HEK293 (cell line): Measurements from ENCODE around the gene RBCK1.
A peak's percentile ranks its signal among the peaks of the same experiment; 100 is the strongest.

Experiments
- HOXD13 ChIP-seq: sonication (generic); formaldehyde crosslinking; IDR thresholded peaks from 2 replicates; pipeline ENCODE4 v1.8.0; 2022; ENCODE audit warnings: missing genetic modification reagents, borderline replicate concordance
- KLF10 ChIP-seq: fragments of 450-650 bp; IDR thresholded peaks from 2 replicates; pipeline ENCODE4 v1.5.1; 2018; ENCODE audit warnings: missing biosample characterization, mild to moderate bottlenecking, missing genetic modification characterization
- KLF7 ChIP-seq: fragments of 450-650 bp; formaldehyde crosslinking; IDR thresholded peaks from 2 replicates; pipeline ENCODE4 v1.5.1; 2016; ENCODE audit warnings: missing biosample characterization, missing genetic modification characterization, borderline replicate concordance
- KLF8 ChIP-seq: fragments of 450-650 bp; formaldehyde crosslinking; IDR thresholded peaks from 2 replicates; pipeline ENCODE4 v1.5.1; 2016; ENCODE audit warnings: missing biosample characterization, missing genetic modification characterization
- KLF9 ChIP-seq: fragments of 450-650 bp; formaldehyde crosslinking; IDR thresholded peaks from 2 replicates; pipeline ENCODE4 v1.5.1; 2016; ENCODE audit warnings: missing biosample characterization, missing genetic modification characterization, low read depth
- OSR2 ChIP-seq: fragments of 450-650 bp; formaldehyde crosslinking; IDR thresholded peaks from 2 replicates; pipeline ENCODE4 v1.5.1; 2016; ENCODE audit warnings: missing biosample characterization, missing genetic modification characterization
- PRDM6 ChIP-seq: fragments of 450-650 bp; formaldehyde crosslinking; IDR thresholded peaks from 2 replicates; pipeline ENCODE4 v1.5.1; 2017; ENCODE audit warnings: missing biosample characterization, missing genetic modification characterization
- REPIN1 ChIP-seq: fragments of 450-650 bp; formaldehyde crosslinking; IDR thresholded peaks from 2 replicates; pipeline ENCODE4 v1.5.1; 2017; ENCODE audit warnings: missing biosample characterization, missing genetic modification characterization, low read depth
- SP2 ChIP-seq: fragments of 450-650 bp; formaldehyde crosslinking; IDR thresholded peaks from 2 replicates; pipeline ENCODE4 v1.5.1; 2016; ENCODE audit warnings: missing biosample characterization, missing genetic modification characterization
- WT1 ChIP-seq: fragments of 450-650 bp; formaldehyde crosslinking; IDR thresholded peaks from 2 replicates; pipeline ENCODE4 v1.5.1; 2016; ENCODE audit warnings: missing biosample characterization, missing genetic modification characterization
- ZBTB17 ChIP-seq: fragments of 450-650 bp; formaldehyde crosslinking; IDR thresholded peaks from 2 replicates; pipeline ENCODE4 v1.5.1; 2016; ENCODE audit warnings: missing biosample characterization, missing genetic modification characterization
- ZBTB20 ChIP-seq: fragments of 450-650 bp; formaldehyde crosslinking; IDR thresholded peaks from 2 replicates; pipeline ENCODE4 v1.5.1; 2016; ENCODE audit warnings: missing biosample characterization, missing genetic modification characterization
- ZBTB48 ChIP-seq: fragments of 450-650 bp; formaldehyde crosslinking; IDR thresholded peaks from 2 replicates; pipeline ENCODE4 v1.5.1; 2016; ENCODE audit warnings: missing biosample characterization, missing genetic modification characterization
- ZFP3 ChIP-seq: fragments of 450-650 bp; formaldehyde crosslinking; IDR thresholded peaks from 2 replicates; pipeline ENCODE4 v1.5.1; 2016; ENCODE audit warnings: low read depth, missing biosample characterization, missing genetic modification characterization
- ZFP37 ChIP-seq: fragments of 450-650 bp; formaldehyde crosslinking; IDR thresholded peaks from 2 replicates; pipeline ENCODE4 v1.5.1; 2016; ENCODE audit warnings: missing biosample characterization, missing genetic modification characterization
- ZNF121 ChIP-seq: fragments of 450-650 bp; formaldehyde crosslinking; IDR thresholded peaks from 2 replicates; pipeline ENCODE4 v1.5.1; 2016; ENCODE audit warnings: missing biosample characterization, missing genetic modification characterization
- ZNF146 ChIP-seq: fragments of 450-650 bp; formaldehyde crosslinking; IDR thresholded peaks from 2 replicates; pipeline ENCODE4 v1.5.1; 2016; ENCODE audit warnings: missing biosample characterization, missing genetic modification characterization
- ZNF155 ChIP-seq: fragments of 450-650 bp; formaldehyde crosslinking; IDR thresholded peaks from 2 replicates; pipeline ENCODE4 v1.5.1; 2016; ENCODE audit warnings: missing biosample characterization, missing genetic modification characterization
- ZNF169 ChIP-seq: fragments of 450-650 bp; formaldehyde crosslinking; IDR thresholded peaks from 2 replicates; pipeline ENCODE4 v1.5.1; 2016; ENCODE audit warnings: missing biosample characterization, missing genetic modification characterization
- ZNF266 ChIP-seq: fragments of 450-650 bp; formaldehyde crosslinking; IDR thresholded peaks from 2 replicates; pipeline ENCODE4 v1.5.1; 2016; ENCODE audit warnings: missing biosample characterization, missing genetic modification characterization, low read depth
- ZNF311 ChIP-seq: fragments of 450-650 bp; formaldehyde crosslinking; IDR thresholded peaks from 2 replicates; pipeline ENCODE4 v1.5.1; 2017; ENCODE audit warnings: missing biosample characterization, missing genetic modification characterization, borderline replicate concordance
- ZNF354C ChIP-seq: fragments of 450-650 bp; formaldehyde crosslinking; IDR thresholded peaks from 2 replicates; pipeline ENCODE4 v1.5.1; 2016; ENCODE audit warnings: missing biosample characterization, missing genetic modification characterization, low read depth, borderline replicate concordance
- ZNF398 ChIP-seq: fragments of 450-650 bp; formaldehyde crosslinking; IDR thresholded peaks from 2 replicates; pipeline ENCODE4 v1.5.1; 2017; ENCODE audit warnings: missing biosample characterization, missing genetic modification characterization
- ZNF423 ChIP-seq: fragments of 450-650 bp; formaldehyde crosslinking; IDR thresholded peaks from 2 replicates; pipeline ENCODE4 v1.5.1; 2016; ENCODE audit warnings: missing biosample characterization, missing genetic modification characterization
- ZNF600 ChIP-seq: fragments of 450-650 bp; formaldehyde crosslinking; IDR thresholded peaks from 2 replicates; pipeline ENCODE4 v1.5.1; 2016; ENCODE audit warnings: missing biosample characterization, missing genetic modification characterization
- ZNF639 ChIP-seq: fragments of 450-650 bp; formaldehyde crosslinking; IDR thresholded peaks from 2 replicates; pipeline ENCODE4 v1.5.1; 2016; ENCODE audit warnings: missing biosample characterization, missing genetic modification characterization
- ZNF645 ChIP-seq: fragments of 450-650 bp; formaldehyde crosslinking; IDR thresholded peaks from 2 replicates; pipeline ENCODE4; 2016; ENCODE audit warnings: missing biosample characterization, missing genetic modification characterization
- ZNF664 ChIP-seq: fragments of 450-650 bp; formaldehyde crosslinking; IDR thresholded peaks from 2 replicates; pipeline ENCODE4 v1.5.1; 2016; ENCODE audit warnings: missing biosample characterization, missing genetic modification characterization
- ZNF837 ChIP-seq: fragments of 450-650 bp; formaldehyde crosslinking; IDR thresholded peaks from 2 replicates; pipeline ENCODE4 v1.5.1; 2016; ENCODE audit warnings: missing biosample characterization, missing genetic modification characterization
- ZSCAN5A ChIP-seq: fragments of 450-650 bp; formaldehyde crosslinking; IDR thresholded peaks from 2 replicates; pipeline ENCODE4 v1.5.1; 2016; ENCODE audit warnings: missing biosample characterization, missing genetic modification characterization

Gene RBCK1

GRCh38 chr20:407133-407952 lies 756 bp upstream of the RBCK1 start (continued):
- TF ChIP-seq HOXD13 (CRISPR knock-in tag) = no peak
- TF ChIP-seq ZNF398 (tag by site-specific recombination) = peak; percentile 69
- TF ChIP-seq ZNF146 (tag by site-specific recombination) = no peak
- TF ChIP-seq ZFP3 (tag by site-specific recombination) = no peak
- no peak for TF ChIP-seq ZNF311 (tag by site-specific recombination)
- TF ChIP-seq ZNF155 = no peak
- TF ChIP-seq ZNF664 (tag by site-specific recombination) = peak; percentile 100
- TF ChIP-seq PRDM6 = no peak
- TF ChIP-seq ZFP37 (tag by site-specific recombination) = no peak; the same call in 1 of the 2 replicates
- TF ChIP-seq ZNF837 (tag by site-specific recombination) = no peak
- TF ChIP-seq REPIN1 = peak; percentile 46; the same call in 1 of the 2 replicates
- TF ChIP-seq KLF8 (tag by site-specific recombination) = peak; percentile 9
- TF ChIP-seq ZNF169 (tag by site-specific recombination) = no peak
- TF ChIP-seq WT1 (tag by site-specific recombination) = peak; percentile 66
- TF ChIP-seq KLF10 (tag by site-specific recombination) = peak; percentile 49
- TF ChIP-seq OSR2 (tag by site-specific recombination) = 0 out of 2 replicates have a peak, but pooled peaks have one; percentile 5
- peak; percentile 28; the same call in 1 of the 2 replicates for TF ChIP-seq KLF9 (tag by site-specific recombination)
- peak; percentile 16; the same call in 1 of the 2 replicates for TF ChIP-seq SP2 (tag by site-specific recombination)
- TF ChIP-seq ZBTB17 (tag by site-specific recombination) = peak; percentile 99
- TF ChIP-seq ZNF600 = peak; percentile 99
- TF ChIP-seq ZNF423 (tag by site-specific recombination) = no peak
- no peak for TF ChIP-seq ZNF266 (tag by site-specific recombination)
- peak; percentile 86 for TF ChIP-seq ZBTB20 (tag by site-specific recombination)
- no peak for TF ChIP-seq ZNF645 (tag by site-specific recombination)
- TF ChIP-seq ZNF121 = peak; percentile 78; the same call in 1 of the 2 replicates
- TF ChIP-seq ZBTB48 (tag by site-specific recombination) = peak; percentile 70
- no peak for TF ChIP-seq ZNF354C (tag by site-specific recombination)
- no peak for TF ChIP-seq ZSCAN5A
- no peak for TF ChIP-seq ZNF639 (tag by site-specific recombination)
- no peak for TF ChIP-seq KLF7 (tag by site-specific recombination)
